Muscle layer of colon (tissue), 2 donors: ENCODE data around the gene PIK3C2B.
A peak's percentile ranks its signal among the peaks of the same experiment; 100 is the strongest.

Experiments
- H3K27ac ChIP-seq: one replicate; pipeline ENCODE4 v1.7.0; 2013; ENCODE audit warnings: low read depth, mild to moderate bottlenecking, low read length, moderate library complexity
- H3K27me3 ChIP-seq, 2 donors: one replicate each; pipeline ENCODE4 v1.7.0; 2013; ENCODE audit warnings: low read length in 2 of 2, mild to moderate bottlenecking in 2 of 2; ENCODE audit not compliant: insufficient read depth in 2 of 2, control insufficient read depth in 1 of 2
- H3K36me3 ChIP-seq: one replicate; pipeline ENCODE4 v1.7.0; 2013; ENCODE audit warnings: mild to moderate bottlenecking, low read length; ENCODE audit not compliant: insufficient read depth
- H3K4me1 ChIP-seq: one replicate; pipeline ENCODE4 v1.7.0; 2013; ENCODE audit warnings: mild to moderate bottlenecking, low read length; ENCODE audit not compliant: insufficient read depth
- H3K4me3 ChIP-seq, 2 donors: one replicate each; pipeline ENCODE4 v1.7.0; 2013; ENCODE audit warnings: low read length in 2 of 2, low read depth in 1 of 2, mild to moderate bottlenecking in 1 of 2, moderate library complexity in 1 of 2
- H3K9ac ChIP-seq: one replicate; pipeline ENCODE4 v1.7.0; 2013; ENCODE audit warnings: low read length
- H3K9me3 ChIP-seq: one replicate; pipeline ENCODE4 v1.7.0; 2013; ENCODE audit warnings: mild to moderate bottlenecking, low read length
- donor health status: abdominal sarcoma.
- donor health status: Adenocarcinoma of cecum.

The PIK3C2B gene

GRCh38 chr1:204506201-204506968 is 11.8 kb upstream of the PIK3C2B start:
- Histone ChIP-seq H3K27ac (peak overlapping the region; percentile 70), H3K27me3 (no peaks in the 10 kb centered on the region), H3K36me3 (no peaks in the 10 kb centered on the region), H3K4me3 (peak overlapping the region; percentile 42 to 85), H3K4me1 (peaks cover 18% of the 10 kb centered on the region), H3K9me3 (no peaks in the 10 kb centered on the region), H3K9ac (peak overlapping the region; percentile 93)

GRCh38 chr1:204505674-204506200 is 11.1 kb upstream of the PIK3C2B start:
- Histone ChIP-seq H3K9ac (no peak overlapping the region), H3K27me3 (no peaks in the 10 kb centered on the region), H3K36me3 (no peaks in the 10 kb centered on the region)

GRCh38 chr1:204503913-204504519 is 9.4 kb upstream of the PIK3C2B start:
- Histone ChIP-seq H3K36me3 (no peaks in the 10 kb centered on the region), H3K4me3 (no peak overlapping the region), H3K9ac (no peak overlapping the region), H3K4me1 (peaks cover 18% of the 10 kb centered on the region), H3K27ac (no peak overlapping the region), H3K9me3 (no peaks in the 10 kb centered on the region), H3K27me3 (no peaks in the 10 kb centered on the region)

More at GRCh38 chr1:204505674-204506200, 11.1 kb upstream of the PIK3C2B start:
- peaks cover 18% of the 10 kb centered on the region for H3K4me1 ChIP-seq
- H3K4me3 ChIP-seq, result peak overlapping the region; percentile 42 to 85
- no peaks in the 10 kb centered on the region for H3K9me3 ChIP-seq
- H3K27ac ChIP-seq, result peak overlapping the region; percentile 70

GRCh38 chr1:204503122-204503912 is 8.7 kb upstream of the PIK3C2B start:
- no peak overlapping the region for H3K4me3 ChIP-seq
- H3K9ac ChIP-seq, result no peak overlapping the region
- no peaks in the 10 kb centered on the region for H3K27me3 ChIP-seq
- no peaks in the 10 kb centered on the region for H3K9me3 ChIP-seq
- no peak overlapping the region for H3K27ac ChIP-seq
- H3K4me1 ChIP-seq, result peaks cover 18% of the 10 kb centered on the region
- no peaks in the 10 kb centered on the region for H3K36me3 ChIP-seq

- Histone ChIP-seq H3K27me3 (no peaks in the 10 kb centered on the region), H3K4me1 (peaks cover 13% of the 10 kb centered on the region), H3K36me3 (no peaks in the 10 kb centered on the region), H3K27ac (no peak overlapping the region), H3K4me3 (no peak overlapping the region), H3K9ac (no peak overlapping the region), H3K9me3 (no peaks in the 10 kb centered on the region)
Measured at GRCh38 chr1:204502241-204502640, 7.6 kb upstream of the PIK3C2B start.

- Histone ChIP-seq H3K27me3 (no peaks in the 10 kb centered on the region), H3K9ac (no peak overlapping the region), H3K27ac (no peak overlapping the region), H3K4me1 (peaks cover 14% of the 10 kb centered on the region), H3K9me3 (no peaks in the 10 kb centered on the region), H3K36me3 (no peaks in the 10 kb centered on the region), H3K4me3 (no peak overlapping the region)
Measured at GRCh38 chr1:204499511-204500468, 5.2 kb upstream of the PIK3C2B start.

GRCh38 chr1:204498981-204499380 is 4.4 kb upstream of the PIK3C2B start:
- no peak overlapping the region for H3K27ac ChIP-seq
- H3K9ac ChIP-seq, result no peak overlapping the region
- no peak overlapping the region for H3K4me3 ChIP-seq
- H3K36me3 ChIP-seq, result no peaks in the 10 kb centered on the region
- H3K27me3 ChIP-seq, result no peaks in the 10 kb centered on the region
- peaks cover 14% of the 10 kb centered on the region for H3K4me1 ChIP-seq
- no peaks in the 10 kb centered on the region for H3K9me3 ChIP-seq

GRCh38 chr1:204495777-204496176 is 1.2 kb upstream of the PIK3C2B start:
- H3K27ac ChIP-seq, result no peak overlapping the region
- H3K4me3 ChIP-seq, result no peak overlapping the region
- no peaks in the 10 kb centered on the region for H3K9me3 ChIP-seq
- no peaks in the 10 kb centered on the region for H3K36me3 ChIP-seq
- peaks cover 28% of the 10 kb centered on the region for H3K4me1 ChIP-seq
- no peak overlapping the region for H3K9ac ChIP-seq
- no peaks in the 10 kb centered on the region for H3K27me3 ChIP-seq

- Histone ChIP-seq H3K36me3 (no peaks in the 10 kb centered on the region), H3K9me3 (no peaks in the 10 kb centered on the region), H3K4me1 (peaks cover 28% of the 10 kb centered on the region), H3K27me3 (no peaks in the 10 kb centered on the region), H3K4me3 (peak overlapping the region; percentile 75 to 95), H3K9ac (peak overlapping the region; percentile 66), H3K27ac (peak overlapping the region; percentile 89)
Measured at GRCh38 chr1:204495078-204495753, 611 bp upstream of the PIK3C2B start.

GRCh38 chr1:204493984-204494280 is 673 bp downstream of the PIK3C2B start:
- H3K9ac ChIP-seq, result peak overlapping the region; percentile 58
- no peaks in the 10 kb centered on the region for H3K9me3 ChIP-seq
- peaks cover 28% of the 10 kb centered on the region for H3K4me1 ChIP-seq
- H3K27ac ChIP-seq, result peak overlapping the region; percentile 89
- peak overlapping the region; percentile 75 to 95 for H3K4me3 ChIP-seq
- H3K36me3 ChIP-seq, result no peaks in the 10 kb centered on the region
- no peaks in the 10 kb centered on the region for H3K27me3 ChIP-seq
